GM12878 (cell line): ENCODE results near the gene ITGA7. TPM values are rescaled to one million over a fixed set of nuclear protein-coding genes. Genes with fewer than 3 reads are reported as not detected.

Source experiments
- ATAC-seq: fragments of 200-7000 bp; cut with Tn5 transposase; 3 replicates; pipeline ENCODE4 v1.9.1; 2020; ENCODE audit warnings: mild to moderate bottlenecking, moderate library complexity
- BruUV-seq: library from RNA; stranded (reverse); fragments of 400-500 nt; replicated peaks from 2 replicates; lab custom pipeline; 2021; lab: Mats Ljungman, UMichigan
- CTCF ChIA-PET: fragments of 300-600 bp; sonication (Branson Sonifier 250); formaldehyde crosslinking; extraction: SDS; loops from one replicate; lab custom pipeline; 2021; ENCODE audit warnings: inconsistent platforms; lab: Yijun Ruan, JAX
- POLR2A ChIA-PET: fragments of 350-600 bp; formaldehyde crosslinking; extraction: SDS; loops from one replicate; lab custom pipeline; 2021; ENCODE audit warnings: inconsistent platforms; lab: Charles Lee
- RAD21 ChIA-PET: fragments of 300-600 bp; sonication (Branson Sonifier 250); formaldehyde crosslinking; loops from one replicate; lab custom pipeline; 2023; ENCODE audit warnings: antibody characterized with exemption; ENCODE audit not compliant: unreplicated experiment; lab: Charles Lee
- SMC1A ChIA-PET: fragments of 300-600 bp; sonication (Branson Sonifier 250); formaldehyde crosslinking; loops from one replicate; lab custom pipeline; 2023; ENCODE audit not compliant: unreplicated experiment, uncharacterized antibody; lab: Charles Lee
- DNase-seq: peaks from one replicate; pipeline ENCODE4 v3.0.0-alpha.2; 2011; ENCODE audit warnings: low read depth, low spot score
- FAIRE-seq: peaks from 3 replicates; lab custom pipeline; 2011; peaks lifted over from hg19 to GRCh38; lab: Jason Lieb, UNC
- H2AFZ ChIP-seq: 2 replicates; pipeline ENCODE4 v1.6.0; 2011; ENCODE audit warnings: low read depth, low read length, control low read depth; ENCODE audit not compliant: control insufficient read depth
- H3K27ac ChIP-seq: 2 replicates; pipeline ENCODE4 v1.5.1; 2011; ENCODE audit warnings: control low read depth; ENCODE audit not compliant: control insufficient read depth, insufficient read depth
- H3K27me3 ChIP-seq, 2 experiments: replicated peaks in 1 of 2; 2 replicates each; pipeline versions ENCODE4 v1.6.0 to v1.6.1; 2011; ENCODE audit warnings: low read length in 1 of 2; ENCODE audit not compliant: control insufficient read depth in 2 of 2, insufficient read depth in 2 of 2
- H3K36me3 ChIP-seq, 2 experiments: 2 replicates each; pipeline ENCODE4 v1.5.1; 2011; ENCODE audit warnings: low read length in 1 of 2; ENCODE audit not compliant: control insufficient read depth in 2 of 2, insufficient read depth in 2 of 2
- H3K4me1 ChIP-seq: 2 replicates; pipeline ENCODE4 v1.6.1; 2011; ENCODE audit warnings: mild to moderate bottlenecking, low read length, moderate library complexity, mixed read lengths; ENCODE audit not compliant: control insufficient read depth, insufficient read depth
- H3K4me2 ChIP-seq: 2 replicates; pipeline ENCODE4 v1.6.0; 2011; ENCODE audit warnings: control low read depth; ENCODE audit not compliant: control insufficient read depth, insufficient read depth
- H3K4me3 ChIP-seq: fragments of 200-600 bp; sonication (generic); 2 replicates; pipeline ENCODE4 v1.5.1; 2016
- H3K79me2 ChIP-seq: 2 replicates; pipeline ENCODE4 v1.6.0; 2011; ENCODE audit warnings: low read length; ENCODE audit not compliant: control insufficient read depth, insufficient read depth
- H3K9ac ChIP-seq: 2 replicates; pipeline ENCODE4 v1.8.0; 2011; ENCODE audit warnings: low read length, control low read depth, mixed read lengths; ENCODE audit not compliant: control insufficient read depth, insufficient read depth
- H3K9me3 ChIP-seq: replicated peaks from 3 replicates; pipeline ENCODE4 v1.5.1; 2011; ENCODE audit warnings: mild to moderate bottlenecking, low read length; ENCODE audit not compliant: control insufficient read depth, insufficient read depth
- H4K20me1 ChIP-seq: 2 replicates; pipeline ENCODE4 v1.6.0; 2011; ENCODE audit not compliant: control insufficient read depth, insufficient read depth
- BCL11A ChIP-seq: IDR thresholded peaks from 2 replicates; pipeline ENCODE4 v1.6.1; 2011; ENCODE audit warnings: low read depth, low read length
- BRCA1 ChIP-seq: IDR thresholded peaks from 2 replicates; pipeline ENCODE4 v1.6.1; 2011; ENCODE audit warnings: low read depth, low read length, improper control_type of control experiment
- CBX3 ChIP-seq: fragments of 200-600 bp; sonication (generic); IDR thresholded peaks from 2 replicates; pipeline ENCODE4 v1.6.1; 2016; ENCODE audit warnings: low read depth, borderline replicate concordance
- EGR1 ChIP-seq, 2 experiments: IDR thresholded peaks; 1 replicate in 1 of 2; 2 replicates in 1 of 2; pipeline ENCODE4 v1.6.1; 2011 to 2012; ENCODE audit warnings: low read depth in 2 of 2, low read length in 2 of 2, borderline replicate concordance in 1 of 2, mild to moderate bottlenecking in 1 of 2, moderate library complexity in 1 of 2
- EP300 ChIP-seq, 2 experiments: fragments of 150-350 bp in 1 of 2; IDR thresholded peaks; 2 replicates each; pipeline ENCODE4 v1.6.1; 2011 to 2012; ENCODE audit warnings: low read depth in 2 of 2, low read length in 2 of 2, borderline replicate concordance in 1 of 2, improper control_type of control experiment in 1 of 2, inconsistent platforms in 1 of 2; ENCODE audit not compliant: control insufficient read depth in 1 of 2
- IKZF1 ChIP-seq: fragments of 450-650 bp; conservative IDR thresholded peaks from 2 replicates; pipeline ENCODE4 v1.6.1; 2017; ENCODE audit warnings: antibody characterized with exemption, mild to moderate bottlenecking
- IKZF2 ChIP-seq, 2 experiments: fragments of 450-650 bp; IDR thresholded peaks; 2 replicates each; pipeline ENCODE4 v1.6.1; 2017; ENCODE audit warnings: mild to moderate bottlenecking in 2 of 2, moderate library complexity in 2 of 2
- LARP7 ChIP-seq: fragments of 450-650 bp; IDR thresholded peaks from 2 replicates; pipeline ENCODE4 v1.6.1; 2017; ENCODE audit warnings: mild to moderate bottlenecking
- MTA3 ChIP-seq: IDR thresholded peaks from 2 replicates; pipeline ENCODE4 v1.6.1; 2012; ENCODE audit warnings: low read length, inconsistent platforms, borderline replicate concordance
- MXI1 ChIP-seq: fragments of 150-350 bp; IDR thresholded peaks from 2 replicates; pipeline ENCODE4 v1.6.1; 2011; ENCODE audit warnings: low read depth, mild to moderate bottlenecking, inconsistent platforms, low read length, improper control_type of control experiment
- PML ChIP-seq: IDR thresholded peaks from 2 replicates; pipeline ENCODE4 v1.6.1; 2012; ENCODE audit warnings: low read length, inconsistent platforms
- SMAD1 ChIP-seq: fragments of 450-650 bp; IDR thresholded peaks from 2 replicates; pipeline ENCODE4 v1.6.1; 2018; ENCODE audit warnings: mild to moderate bottlenecking, low read depth; ENCODE audit not compliant: partially characterized antibody
- SMARCA5 ChIP-seq: fragments of 450-650 bp; IDR thresholded peaks from 2 replicates; pipeline ENCODE4 v1.6.1; 2017; ENCODE audit warnings: mild to moderate bottlenecking
- SREBF2 ChIP-seq: IDR thresholded peaks from 2 replicates; pipeline ENCODE4 v1.6.1; 2012; ENCODE audit warnings: mild to moderate bottlenecking, low read length
- SUPT20H ChIP-seq: IDR thresholded peaks from 2 replicates; pipeline ENCODE4 v1.6.1; 2011; ENCODE audit warnings: low read depth, mild to moderate bottlenecking, low read length, moderate library complexity, borderline replicate concordance; ENCODE audit not compliant: control insufficient read depth
- TCF12 ChIP-seq: IDR thresholded peaks from 2 replicates; pipeline ENCODE4 v1.6.1; 2011; ENCODE audit warnings: low read depth, mild to moderate bottlenecking, low read length
- WRNIP1 ChIP-seq: IDR thresholded peaks from 2 replicates; pipeline ENCODE4 v1.6.1; 2011; ENCODE audit warnings: low read depth, low read length, improper control_type of control experiment, borderline replicate concordance
- WGBS: methylation state at CpG from one replicate; pipeline ENCODE4 v1.1.6; 2016; ENCODE audit warnings: low lambda C conversion rate; ENCODE audit not compliant: insufficient replicate concordance, insufficient coverage; ENCODE audit errors: missing lambda C conversion rate; 5-methylcytosine and 5-hydroxymethylcytosine counted together
- in situ Hi-C: fragments of 300-500 bp; cut with MboI; formaldehyde crosslinking; loops from 9 replicates; pipeline ENCODE4 v1.14.3; 2018; ENCODE audit warnings: mixed read lengths
- intact Hi-C: fragments of 100-400 bp; cut with micrococcal nuclease; formaldehyde crosslinking; loops from one replicate; pipeline ENCODE4 v1.14.2; 2022; ENCODE audit not compliant: unreplicated experiment
- polyA plus RNA-seq, 11 experiments: library from polyadenylated mRNA; depleted of rRNA in 4 of 11; unstranded in 6 of 11; stranded (reverse) in 5 of 11; fragments of >200 nt; fragmentation: Nextera tagmentation in 4 of 11; fragmentation: Illumina TruSeq in 1 of 11; extraction: Ambion mirVana in 4 of 11; extraction: Trizol in 1 of 11; gene quantifications; 1 replicate in 1 of 11; 2 replicates in 10 of 11; pipeline versions ENCODE4 v1.2.1 to v1.2.3, GENCODE V29; 2011 to 2016; ENCODE audit warnings: inconsistent platforms in 2 of 11, missing spikeins in 2 of 11, low read depth in 1 of 11
- total RNA-seq, 4 experiments: library from RNA; depleted of rRNA in 3 of 4; stranded (reverse); fragments of >200 nt in 3 of 4; fragmentation: Illumina TruSeq in 1 of 4; extraction: Trizol in 1 of 4; gene quantifications; 2 replicates each; pipeline versions ENCODE4 v1.2.1 to v1.2.3, GENCODE V29; 2013 to 2021
- TF ChIP-seq, protein P1 (sequence below): fragments of 450-650 bp; IDR thresholded peaks from 2 replicates; pipeline ENCODE4 v1.6.1; 2016; ENCODE audit warnings: mild to moderate bottlenecking, moderate library complexity, borderline replicate concordance
- TF ChIP-seq, protein P2 (sequence below): fragments of 150-350 bp; IDR thresholded peaks from 2 replicates; pipeline ENCODE4 v1.6.1; 2014; ENCODE audit warnings: mild to moderate bottlenecking, low read depth, low read length

Gene ITGA7
- total and polyA plus RNA-seq, 10 of the 15 experiments (the other 5 are each of a cell fraction or from before 2014, with no cell fraction given), result 0.18 to 5.1 (median 1.5) TPM

- H3K27ac ChIP-seq, result no peak overlapping the region
- ATAC-seq (no peak), DNase-seq (no peak), FAIRE-seq (no peak)
- WGBS, result 62% methylated on average over 3 of the region's 3 CpGs
- H3K9ac ChIP-seq, result no peak overlapping the region; the same call in 1 of the 2 replicates
- in situ Hi-C loops (no loop called here), intact Hi-C loops (no loop called here)
- POLR2A ChIA-PET, result interaction anchor here (0.6 to 2.0 kb wide), 6 partner anchors 13 to 299 kb away, joined by 3 to 11 read pairs (median 4); partner anchors contain the start of genes CD63, DNAJC14 and PYM1
- H3K4me1 ChIP-seq, result peaks cover 12% of the 10 kb centered on the region
- BruUV-seq, result no TSS peak
- H3K9me3 ChIP-seq, result no peaks in the 10 kb centered on the region
- H2AFZ ChIP-seq, result peak overlapping the region; percentile 61
- peak overlapping the region; percentile 82 for H3K4me3 ChIP-seq
- SMC1A ChIA-PET, result interaction anchor here (1.0 to 5.2 kb wide), 7 partner anchors 13 to 299 kb away, joined by 3 to 51 read pairs (median 4); partner anchors contain the start of gene DNAJC14
- no peaks in the 10 kb centered on the region for H3K36me3 ChIP-seq
- H4K20me1 ChIP-seq, result no peaks in the 10 kb centered on the region
- RAD21 ChIA-PET, result interaction anchor here (1.2 to 2.7 kb wide), 4 partner anchors 76 to 448 kb away, joined by 3 to 11 read pairs (median 4); partner anchors contain the start of genes ORMDL2, PA2G4 and SARNP
- CTCF ChIA-PET, result interaction anchor here (0.6 to 6.5 kb wide), 18 partner anchors 8 to 302 kb away, joined by 3 to 80 read pairs (median 4); partner anchors contain the start of genes ORMDL2, SARNP and SUOX
- peaks cover 2% of the 10 kb centered on the region for H3K79me2 ChIP-seq
- no peaks in the 10 kb centered on the region for H3K27me3 ChIP-seq
- H3K4me2 ChIP-seq, result peak overlapping the region; percentile 78
- no peak for TF ChIP-seq BRCA1
- TF ChIP-seq, protein P1, sequence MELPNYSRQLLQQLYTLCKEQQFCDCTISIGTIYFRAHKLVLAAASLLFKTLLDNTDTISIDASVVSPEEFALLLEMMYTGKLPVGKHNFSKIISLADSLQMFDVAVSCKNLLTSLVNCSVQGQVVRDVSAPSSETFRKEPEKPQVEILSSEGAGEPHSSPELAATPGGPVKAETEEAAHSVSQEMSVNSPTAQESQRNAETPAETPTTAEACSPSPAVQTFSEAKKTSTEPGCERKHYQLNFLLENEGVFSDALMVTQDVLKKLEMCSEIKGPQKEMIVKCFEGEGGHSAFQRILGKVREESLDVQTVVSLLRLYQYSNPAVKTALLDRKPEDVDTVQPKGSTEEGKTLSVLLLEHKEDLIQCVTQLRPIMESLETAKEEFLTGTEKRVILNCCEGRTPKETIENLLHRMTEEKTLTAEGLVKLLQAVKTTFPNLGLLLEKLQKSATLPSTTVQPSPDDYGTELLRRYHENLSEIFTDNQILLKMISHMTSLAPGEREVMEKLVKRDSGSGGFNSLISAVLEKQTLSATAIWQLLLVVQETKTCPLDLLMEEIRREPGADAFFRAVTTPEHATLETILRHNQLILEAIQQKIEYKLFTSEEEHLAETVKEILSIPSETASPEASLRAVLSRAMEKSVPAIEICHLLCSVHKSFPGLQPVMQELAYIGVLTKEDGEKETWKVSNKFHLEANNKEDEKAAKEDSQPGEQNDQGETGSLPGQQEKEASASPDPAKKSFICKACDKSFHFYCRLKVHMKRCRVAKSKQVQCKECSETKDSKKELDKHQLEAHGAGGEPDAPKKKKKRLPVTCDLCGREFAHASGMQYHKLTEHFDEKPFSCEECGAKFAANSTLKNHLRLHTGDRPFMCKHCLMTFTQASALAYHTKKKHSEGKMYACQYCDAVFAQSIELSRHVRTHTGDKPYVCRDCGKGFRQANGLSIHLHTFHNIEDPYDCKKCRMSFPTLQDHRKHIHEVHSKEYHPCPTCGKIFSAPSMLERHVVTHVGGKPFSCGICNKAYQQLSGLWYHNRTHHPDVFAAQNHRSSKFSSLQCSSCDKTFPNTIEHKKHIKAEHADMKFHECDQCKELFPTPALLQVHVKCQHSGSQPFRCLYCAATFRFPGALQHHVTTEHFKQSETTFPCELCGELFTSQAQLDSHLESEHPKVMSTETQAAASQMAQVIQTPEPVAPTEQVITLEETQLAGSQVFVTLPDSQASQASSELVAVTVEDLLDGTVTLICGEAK, result no peak
- TF ChIP-seq, protein P2, sequence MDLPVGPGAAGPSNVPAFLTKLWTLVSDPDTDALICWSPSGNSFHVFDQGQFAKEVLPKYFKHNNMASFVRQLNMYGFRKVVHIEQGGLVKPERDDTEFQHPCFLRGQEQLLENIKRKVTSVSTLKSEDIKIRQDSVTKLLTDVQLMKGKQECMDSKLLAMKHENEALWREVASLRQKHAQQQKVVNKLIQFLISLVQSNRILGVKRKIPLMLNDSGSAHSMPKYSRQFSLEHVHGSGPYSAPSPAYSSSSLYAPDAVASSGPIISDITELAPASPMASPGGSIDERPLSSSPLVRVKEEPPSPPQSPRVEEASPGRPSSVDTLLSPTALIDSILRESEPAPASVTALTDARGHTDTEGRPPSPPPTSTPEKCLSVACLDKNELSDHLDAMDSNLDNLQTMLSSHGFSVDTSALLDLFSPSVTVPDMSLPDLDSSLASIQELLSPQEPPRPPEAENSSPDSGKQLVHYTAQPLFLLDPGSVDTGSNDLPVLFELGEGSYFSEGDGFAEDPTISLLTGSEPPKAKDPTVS, result no peak
- no peak for TF ChIP-seq EP300 (IDR thresholded peaks at IDR 0.05; ENCODE audit: borderline replicate concordance in 1 of 2, control insufficient read depth in 1 of 2, low read depth in 2 of 2, low read length in 2 of 2)
- TF ChIP-seq IKZF1, result no peak
- TF ChIP-seq PML, result no peak
- TF ChIP-seq LARP7, result no peak
- no peak for TF ChIP-seq SREBF2
- no peak for TF ChIP-seq TCF12
- no peak for TF ChIP-seq WRNIP1
- TF ChIP-seq EGR1 (IDR thresholded peaks at IDR 0.05; ENCODE audit: borderline replicate concordance in 1 of 2, low read depth in 2 of 2, low read length in 2 of 2), result no peak
- no peak for TF ChIP-seq BCL11A
- no peak for TF ChIP-seq SMAD1
- no peak for TF ChIP-seq SMARCA5
- no peak for TF ChIP-seq CBX3
- TF ChIP-seq MXI1, result no peak
- no peak for TF ChIP-seq IKZF2 (IDR thresholded peaks at IDR 0.05)
- TF ChIP-seq SUPT20H, result no peak
- TF ChIP-seq MTA3, result no peak
These were observed 34.4 kb upstream of the ITGA7 start for GRCh38 chr12:55741931-55742680.
